ENCODE results near the gene INHBA. TPM values are rescaled to one million over a fixed set of nuclear protein-coding genes. Genes with fewer than 3 reads are reported as not detected.

INHBA gene
- total and polyA plus RNA-seq, 2 donors (not counting 3 experiments of a cell fraction or from before 2014, with no cell fraction given) = 22.9 to 23.2 TPM

DNA sequence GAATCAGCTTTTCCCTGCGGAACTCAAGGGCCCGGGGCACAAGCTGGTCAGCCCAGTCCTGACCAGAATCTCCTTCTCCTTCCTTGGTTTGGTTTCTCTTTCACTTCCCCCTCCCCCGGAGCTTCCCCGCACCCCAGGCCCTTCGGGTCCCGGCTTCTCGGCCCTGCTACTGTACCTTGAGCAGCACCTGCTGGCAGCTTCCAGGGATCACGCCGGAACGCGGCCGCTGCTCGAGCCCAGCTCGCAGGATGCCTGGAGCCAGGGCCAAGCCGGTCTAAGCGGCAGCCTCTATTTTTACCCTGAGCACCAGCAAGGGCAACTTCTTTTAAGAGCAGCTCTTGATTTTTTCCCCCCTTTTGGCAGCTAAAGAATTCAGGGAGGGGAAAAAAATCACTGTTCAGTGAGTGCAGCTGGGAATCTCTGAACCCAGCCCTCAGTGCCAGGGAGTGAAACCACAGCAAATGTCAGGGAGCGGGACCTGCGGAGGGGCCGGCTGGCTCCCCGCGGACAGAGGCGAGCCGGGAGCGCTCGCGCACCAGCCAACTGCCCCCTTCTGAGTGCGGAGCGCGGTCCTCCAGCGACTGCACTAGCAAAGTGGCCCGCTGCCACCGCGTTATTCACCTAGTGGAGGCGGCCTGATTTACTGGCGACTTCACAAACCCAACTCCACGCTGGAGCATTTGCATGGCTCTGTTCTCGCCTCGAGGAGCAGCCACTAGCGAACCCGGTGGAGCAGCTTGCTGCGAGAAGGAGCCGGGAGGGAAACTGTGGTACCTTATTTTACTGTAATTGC, 2.4 kb upstream of the INHBA start:
- Histone ChIP-seq H4K20me1 (replicated peaks; ENCODE audit: control insufficient read depth, extremely low read depth, insufficient read depth, low read length) (no peaks in the 10 kb centered on the region), H3K27ac (ENCODE audit: insufficient read depth, low read depth, low read length) (peak overlapping the region; percentile 56), H3K9me3 (replicated peaks; ENCODE audit: control insufficient read depth, insufficient read depth, low read length) (no peaks in the 10 kb centered on the region), H3K27me3 (ENCODE audit: control insufficient read depth in 2 of 2, insufficient read depth in 2 of 2, low read length in 2 of 2) (no peaks in the 10 kb centered on the region), H3K4me3 (replicated peaks in 1 of 3; ENCODE audit: insufficient read depth in 1 of 3, low read depth in 1 of 3, low read length in 3 of 3) (peak overlapping the region; percentile 6 to 58 (median 36)), H3K79me2 (ENCODE audit: control insufficient read depth, insufficient read depth, low read length) (peaks cover 4% of the 10 kb centered on the region), H3K4me1 (ENCODE audit: control insufficient read depth, extremely low read depth, insufficient read depth, low read length) (peaks cover 18% of the 10 kb centered on the region), H2AFZ (ENCODE audit: low read depth, low read length) (peak overlapping the region; percentile 80), H3K9ac (replicated peaks; ENCODE audit: extremely low read depth, insufficient read depth, low read length) (peak overlapping the region; percentile 55), H3K9me1 (replicated peaks; ENCODE audit: control insufficient read depth, extremely low read depth, insufficient read depth, low read length) (no peaks in the 10 kb centered on the region), H3K36me3 (ENCODE audit: control insufficient read depth in 2 of 2, extremely low read depth in 1 of 2, insufficient read depth in 2 of 2, low read length in 2 of 2) (no peaks in the 10 kb centered on the region), H3K4me2 (ENCODE audit: insufficient read depth, low read length) (peak overlapping the region; percentile 52)
- BruUV-seq (replicated peaks) = TSS peak; percentile 12
- TF ChIP-seq JUN (IDR thresholded peaks at IDR 0.05; ENCODE audit: borderline replicate concordance, insufficient read depth, insufficient read length, low read depth) = no peak
- TF ChIP-seq, protein P1, sequence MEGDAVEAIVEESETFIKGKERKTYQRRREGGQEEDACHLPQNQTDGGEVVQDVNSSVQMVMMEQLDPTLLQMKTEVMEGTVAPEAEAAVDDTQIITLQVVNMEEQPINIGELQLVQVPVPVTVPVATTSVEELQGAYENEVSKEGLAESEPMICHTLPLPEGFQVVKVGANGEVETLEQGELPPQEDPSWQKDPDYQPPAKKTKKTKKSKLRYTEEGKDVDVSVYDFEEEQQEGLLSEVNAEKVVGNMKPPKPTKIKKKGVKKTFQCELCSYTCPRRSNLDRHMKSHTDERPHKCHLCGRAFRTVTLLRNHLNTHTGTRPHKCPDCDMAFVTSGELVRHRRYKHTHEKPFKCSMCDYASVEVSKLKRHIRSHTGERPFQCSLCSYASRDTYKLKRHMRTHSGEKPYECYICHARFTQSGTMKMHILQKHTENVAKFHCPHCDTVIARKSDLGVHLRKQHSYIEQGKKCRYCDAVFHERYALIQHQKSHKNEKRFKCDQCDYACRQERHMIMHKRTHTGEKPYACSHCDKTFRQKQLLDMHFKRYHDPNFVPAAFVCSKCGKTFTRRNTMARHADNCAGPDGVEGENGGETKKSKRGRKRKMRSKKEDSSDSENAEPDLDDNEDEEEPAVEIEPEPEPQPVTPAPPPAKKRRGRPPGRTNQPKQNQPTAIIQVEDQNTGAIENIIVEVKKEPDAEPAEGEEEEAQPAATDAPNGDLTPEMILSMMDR (IDR thresholded peaks at IDR 0.05; ENCODE audit: extremely low read depth in 1 of 2, insufficient read depth in 1 of 2, low read depth in 1 of 2, low read length in 2 of 2) = peak; percentile 85 to 93
- FAIRE-seq (peak; percentile 92), DNase-seq (ENCODE audit: low read depth, low spot score) (peak; percentile 94)
- ChIA-PET CTCF (interaction anchor here (0.6 to 5.9 kb wide), 48 partner anchors 9 to 1506 kb away, joined by 3 to 92 read pairs (median 4); no protein-coding TSS in a partner anchor), POLR2A (interaction anchor here (1.2 kb wide), 1 partner anchor 125 kb away, joined by 3 read pairs; no protein-coding TSS in a partner anchor)
- intact Hi-C loops (cut with micrococcal nuclease) = loop anchor here (1.0 to 10.0 kb wide), 11 partner anchors 661 to 1761 kb away; partner anchors contain the start of genes MPLKIP and SUGCT
- dilution Hi-C loops (cut with MboI; ENCODE audit: extremely low pct_ligation_motif_present, low sequenced_read_pairs) = no loop called here
